NAMALWA (cell line): ENCODE results near the gene AMDHD2.
A peak's percentile ranks its signal among the peaks of the same experiment; 100 is the strongest.
"Not testable (repeated sequence)": the region's sequence is repeated elsewhere in the genome, so short reads cannot be mapped to it uniquely, and the experiment has no call there.

Source experiments
- DNase-seq: peaks from one replicate; pipeline ENCODE4 v3.0.0-alpha.2; 2015; ENCODE audit warnings: low spot score

The AMDHD2 gene, protein sequence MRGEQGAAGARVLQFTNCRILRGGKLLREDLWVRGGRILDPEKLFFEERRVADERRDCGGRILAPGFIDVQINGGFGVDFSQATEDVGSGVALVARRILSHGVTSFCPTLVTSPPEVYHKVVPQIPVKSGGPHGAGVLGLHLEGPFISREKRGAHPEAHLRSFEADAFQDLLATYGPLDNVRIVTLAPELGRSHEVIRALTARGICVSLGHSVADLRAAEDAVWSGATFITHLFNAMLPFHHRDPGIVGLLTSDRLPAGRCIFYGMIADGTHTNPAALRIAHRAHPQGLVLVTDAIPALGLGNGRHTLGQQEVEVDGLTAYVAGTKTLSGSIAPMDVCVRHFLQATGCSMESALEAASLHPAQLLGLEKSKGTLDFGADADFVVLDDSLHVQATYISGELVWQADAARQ

DNA sequence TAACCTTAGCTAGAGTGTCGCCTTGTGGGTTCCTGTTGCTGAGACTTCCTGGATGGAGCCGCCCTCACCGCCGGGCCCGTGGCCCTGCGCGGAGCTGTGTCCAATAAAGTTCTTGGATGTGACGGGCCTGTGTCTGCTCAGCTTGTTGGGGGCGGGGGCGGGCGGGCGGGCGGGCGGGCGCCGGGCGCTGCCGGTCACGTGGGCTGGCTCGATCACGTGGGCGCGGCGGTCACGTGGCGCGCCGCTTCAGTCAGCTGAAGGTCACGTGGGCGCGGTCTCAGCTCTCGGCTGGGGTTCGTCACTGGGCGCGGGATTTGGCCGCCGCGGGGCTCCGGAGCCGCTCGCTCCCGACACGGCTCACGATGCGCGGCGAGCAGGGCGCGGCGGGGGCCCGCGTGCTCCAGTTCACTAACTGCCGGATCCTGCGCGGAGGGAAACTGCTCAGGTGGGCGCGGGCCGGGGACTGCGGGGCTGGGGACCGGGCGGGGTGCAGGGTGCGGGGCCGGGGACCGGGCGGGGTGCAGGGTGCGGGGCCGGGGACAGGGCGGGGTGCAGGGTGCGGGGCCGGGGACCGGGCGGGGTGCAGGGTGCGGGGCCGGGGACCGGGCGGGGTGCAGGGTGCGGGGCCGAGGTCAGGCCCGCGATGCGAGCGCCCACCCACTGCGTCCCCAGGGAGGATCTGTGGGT is at the start of gene AMDHD2:
Gene AMDHD2 (plus strand): TSS at position 275 of the 687 bp plus-strand sequence. CDS start 88 bp downstream, at position 363.
- peak; percentile 87 for DNase-seq

DNA sequence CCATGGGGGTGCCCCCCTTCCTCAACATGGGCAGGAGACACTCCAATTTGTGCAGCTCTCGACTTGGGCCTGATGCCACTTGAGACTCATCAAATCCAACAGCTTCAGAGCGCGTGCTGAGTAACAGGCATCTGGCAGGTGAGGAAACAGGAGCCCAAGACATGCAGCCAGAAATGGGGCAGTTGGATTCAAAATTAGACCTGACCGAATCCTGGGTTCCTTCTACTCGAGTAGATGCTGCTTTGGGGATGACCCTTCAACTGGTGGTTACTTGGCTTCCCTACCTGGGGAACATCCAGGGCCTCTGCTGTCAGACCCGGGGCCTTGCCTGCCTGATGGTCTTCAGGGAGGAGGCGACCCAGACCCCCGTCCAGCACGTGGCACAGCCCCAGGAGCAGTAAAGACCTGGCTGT is 49.6 kb upstream of the AMDHD2 start:
- peak; percentile 78 for DNase-seq

DNA sequence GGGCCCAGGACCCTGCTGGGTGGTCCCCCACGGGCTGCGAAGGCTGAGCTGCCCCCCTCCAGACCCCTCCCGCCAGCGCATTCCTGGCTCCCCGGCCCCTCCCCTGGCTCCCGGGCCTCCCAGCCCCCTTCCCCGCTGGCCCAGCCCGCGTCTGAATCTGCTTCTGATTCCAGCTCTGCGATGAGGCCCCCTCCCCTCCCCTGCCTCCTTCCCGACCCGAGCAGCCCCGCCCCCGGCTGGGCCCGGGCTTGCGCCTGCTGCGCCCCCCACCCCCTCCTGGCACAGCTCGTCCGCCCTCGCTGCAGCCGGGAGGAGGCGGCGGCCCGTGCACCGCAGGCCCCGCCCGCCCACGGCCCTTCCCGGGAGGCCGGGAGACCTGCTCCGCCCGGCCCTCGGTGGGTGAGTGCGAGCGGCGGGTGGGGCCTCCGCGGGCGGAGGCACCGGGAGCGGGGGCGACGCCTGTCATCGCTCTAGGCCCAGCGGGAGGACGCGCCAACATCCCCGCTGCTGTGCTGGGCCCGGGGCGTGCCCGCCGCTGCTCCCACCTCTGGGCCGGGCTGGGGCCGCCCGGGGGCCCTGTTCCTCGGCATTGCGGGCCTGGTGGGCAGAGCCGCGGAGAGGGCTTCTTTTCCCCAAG is 49.0 kb upstream of the AMDHD2 start, which contains the start of gene NTN3:
Gene NTN3 (plus strand): TSS at position 282 of the 637 bp plus-strand sequence. CDS start 405 bp downstream, outside the sequence.
- peak; percentile 46 for DNase-seq

DNA sequence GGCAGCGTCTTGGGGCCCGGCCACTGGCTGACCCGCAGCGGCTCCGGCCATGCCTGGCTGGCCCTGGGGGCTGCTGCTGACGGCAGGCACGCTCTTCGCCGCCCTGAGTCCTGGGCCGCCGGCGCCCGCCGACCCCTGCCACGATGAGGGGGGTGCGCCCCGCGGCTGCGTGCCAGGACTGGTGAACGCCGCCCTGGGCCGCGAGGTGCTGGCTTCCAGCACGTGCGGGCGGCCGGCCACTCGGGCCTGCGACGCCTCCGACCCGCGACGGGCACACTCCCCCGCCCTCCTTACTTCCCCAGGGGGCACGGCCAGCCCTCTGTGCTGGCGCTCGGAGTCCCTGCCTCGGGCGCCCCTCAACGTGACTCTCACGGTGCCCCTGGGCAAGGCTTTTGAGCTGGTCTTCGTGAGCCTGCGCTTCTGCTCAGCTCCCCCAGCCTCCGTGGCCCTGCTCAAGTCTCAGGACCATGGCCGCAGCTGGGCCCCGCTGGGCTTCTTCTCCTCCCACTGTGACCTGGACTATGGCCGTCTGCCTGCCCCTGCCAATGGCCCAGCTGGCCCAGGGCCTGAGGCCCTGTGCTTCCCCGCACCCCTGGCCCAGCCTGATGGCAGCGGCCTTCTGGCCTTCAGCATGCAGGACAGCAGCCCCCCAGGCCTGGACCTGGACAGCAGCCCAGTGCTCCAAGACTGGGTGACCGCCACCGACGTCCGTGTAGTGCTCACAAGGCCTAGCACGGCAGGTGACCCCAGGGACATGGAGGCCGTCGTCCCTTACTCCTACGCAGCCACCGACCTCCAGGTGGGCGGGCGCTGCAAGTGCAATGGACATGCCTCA is 48.3 kb upstream of the AMDHD2 start:
- peak; percentile 43 for DNase-seq

DNA sequence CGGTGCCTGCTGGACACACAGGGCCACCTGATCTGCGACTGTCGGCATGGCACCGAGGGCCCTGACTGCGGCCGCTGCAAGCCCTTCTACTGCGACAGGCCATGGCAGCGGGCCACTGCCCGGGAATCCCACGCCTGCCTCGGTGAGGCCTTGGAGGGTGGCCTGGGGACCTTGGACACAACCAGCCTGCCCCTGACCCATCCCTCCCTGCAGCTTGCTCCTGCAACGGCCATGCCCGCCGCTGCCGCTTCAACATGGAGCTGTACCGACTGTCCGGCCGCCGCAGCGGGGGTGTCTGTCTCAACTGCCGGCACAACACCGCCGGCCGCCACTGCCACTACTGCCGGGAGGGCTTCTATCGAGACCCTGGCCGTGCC is 47.7 kb upstream of the AMDHD2 start:
- DNase-seq = no peak

DNA sequence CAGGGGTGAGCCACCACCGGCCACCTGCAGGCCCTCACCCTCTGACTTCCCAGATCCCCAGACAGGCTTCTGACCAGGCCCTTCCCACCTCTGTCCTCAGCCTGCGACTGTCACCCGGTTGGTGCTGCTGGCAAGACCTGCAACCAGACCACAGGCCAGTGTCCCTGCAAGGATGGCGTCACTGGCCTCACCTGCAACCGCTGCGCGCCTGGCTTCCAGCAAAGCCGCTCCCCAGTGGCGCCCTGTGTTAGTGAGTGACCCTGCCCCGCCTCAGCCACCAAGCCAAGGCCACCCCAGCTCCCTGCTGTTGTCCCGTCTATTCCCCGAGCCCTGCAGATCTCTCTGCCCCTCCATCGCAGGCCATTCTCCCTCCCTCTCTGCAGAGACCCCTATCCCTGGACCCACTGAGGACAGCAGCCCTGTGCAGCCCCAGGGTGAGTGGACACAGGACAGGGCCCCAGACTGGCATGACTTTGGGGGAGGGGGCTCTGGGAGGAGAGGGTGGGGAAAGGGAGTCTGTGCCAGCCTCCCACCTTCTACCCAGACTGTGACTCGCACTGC is 47.2 kb upstream of the AMDHD2 start:
- no peak for DNase-seq

DNA sequence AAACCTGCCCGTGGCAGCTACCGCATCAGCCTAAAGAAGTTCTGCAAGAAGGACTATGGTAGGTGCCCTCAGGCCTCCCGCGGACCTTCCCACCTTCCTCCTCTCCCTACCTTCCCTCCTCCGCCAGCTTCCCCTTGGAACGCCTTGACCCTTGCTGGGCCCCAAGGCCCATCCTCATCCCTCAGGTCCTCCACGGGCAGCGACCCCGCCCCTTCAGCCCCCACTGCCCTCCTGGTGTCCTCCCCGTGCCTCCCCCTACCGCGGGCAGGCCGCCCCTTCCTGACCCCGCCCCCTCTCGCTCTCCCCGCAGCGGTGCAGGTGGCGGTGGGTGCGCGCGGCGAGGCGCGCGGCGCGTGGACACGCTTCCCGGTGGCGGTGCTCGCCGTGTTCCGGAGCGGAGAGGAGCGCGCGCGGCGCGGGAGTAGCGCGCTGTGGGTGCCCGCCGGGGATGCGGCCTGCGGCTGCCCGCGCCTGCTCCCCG is 46.7 kb upstream of the AMDHD2 start:
- peak; percentile 55 for DNase-seq

DNA sequence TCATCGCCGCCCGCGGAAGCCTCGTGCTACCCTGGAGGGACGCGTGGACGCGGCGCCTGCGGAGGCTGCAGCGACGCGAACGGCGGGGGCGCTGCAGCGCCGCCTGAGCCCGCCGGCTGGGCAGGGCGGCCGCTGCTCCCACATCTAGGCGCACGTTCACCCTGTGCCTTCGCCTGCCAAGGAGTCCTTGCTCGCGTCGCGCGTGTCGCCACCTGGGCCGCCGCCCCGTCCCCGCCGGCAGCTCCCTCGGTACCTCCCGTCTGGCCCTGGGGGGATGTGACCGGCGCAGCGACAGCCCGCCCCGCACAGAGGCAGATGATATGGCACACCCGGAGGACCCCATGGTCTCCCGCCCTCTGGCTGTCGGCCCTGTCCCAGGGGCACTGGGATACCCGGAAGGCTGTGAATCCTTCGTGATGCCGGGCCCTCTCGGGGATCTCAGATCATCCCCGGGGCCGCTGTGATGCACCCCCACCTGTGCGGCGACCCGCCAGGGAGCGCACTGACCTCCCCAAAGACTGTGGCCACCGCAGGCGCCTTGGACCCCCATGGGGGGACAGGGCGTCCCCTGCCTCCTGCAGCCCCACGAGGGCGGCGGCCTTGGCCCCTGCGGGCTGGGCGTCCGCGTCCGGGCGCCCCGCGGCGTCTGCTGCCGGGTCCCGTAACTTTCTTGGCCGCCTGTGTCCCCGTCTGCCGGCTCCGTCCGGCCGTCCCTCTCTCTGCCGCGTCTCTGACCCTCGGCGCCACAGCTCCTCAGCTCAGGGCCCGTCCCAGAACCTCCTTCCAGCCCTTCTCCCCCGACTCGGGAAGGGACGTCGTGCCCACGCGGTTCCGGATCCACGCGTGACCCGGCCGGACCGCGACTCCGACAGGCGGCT is 45.9 kb upstream of the AMDHD2 start:
- peak; percentile 70 for DNase-seq

DNA sequence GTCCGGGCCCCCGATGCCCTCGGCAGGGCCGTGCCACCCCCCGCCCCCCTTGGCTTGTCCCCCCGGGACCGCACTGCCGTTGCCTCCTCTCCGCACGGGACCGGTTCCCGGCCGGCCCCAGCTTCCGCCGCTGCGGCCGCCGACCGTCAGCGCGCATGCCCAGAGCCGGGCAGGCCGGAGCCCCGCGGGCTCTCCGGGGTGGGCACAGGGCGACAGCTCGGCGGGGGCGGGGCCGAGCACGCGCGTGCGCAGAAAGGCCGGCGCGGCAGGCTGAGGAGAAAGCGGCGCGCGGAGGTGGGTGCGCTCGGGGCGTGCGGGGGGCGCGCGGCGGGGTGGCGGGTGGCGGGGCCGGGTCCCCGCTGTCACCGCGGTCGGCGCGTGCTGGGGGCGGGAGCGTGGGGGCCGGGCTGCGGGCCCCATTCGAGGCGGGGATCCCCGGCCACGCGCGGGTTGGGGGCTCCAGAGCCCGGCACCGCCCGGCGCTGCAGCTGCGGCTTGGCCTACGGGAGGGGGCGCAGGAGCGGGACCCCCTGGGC is 45.2 kb upstream of the AMDHD2 start, which contains the start of gene TBC1D24:
Gene TBC1D24 (plus strand): TSS at position 251 of the 536 bp plus-strand sequence. CDS start 21,022 bp downstream, outside the sequence.
- DNase-seq = peak; percentile 89

DNA sequence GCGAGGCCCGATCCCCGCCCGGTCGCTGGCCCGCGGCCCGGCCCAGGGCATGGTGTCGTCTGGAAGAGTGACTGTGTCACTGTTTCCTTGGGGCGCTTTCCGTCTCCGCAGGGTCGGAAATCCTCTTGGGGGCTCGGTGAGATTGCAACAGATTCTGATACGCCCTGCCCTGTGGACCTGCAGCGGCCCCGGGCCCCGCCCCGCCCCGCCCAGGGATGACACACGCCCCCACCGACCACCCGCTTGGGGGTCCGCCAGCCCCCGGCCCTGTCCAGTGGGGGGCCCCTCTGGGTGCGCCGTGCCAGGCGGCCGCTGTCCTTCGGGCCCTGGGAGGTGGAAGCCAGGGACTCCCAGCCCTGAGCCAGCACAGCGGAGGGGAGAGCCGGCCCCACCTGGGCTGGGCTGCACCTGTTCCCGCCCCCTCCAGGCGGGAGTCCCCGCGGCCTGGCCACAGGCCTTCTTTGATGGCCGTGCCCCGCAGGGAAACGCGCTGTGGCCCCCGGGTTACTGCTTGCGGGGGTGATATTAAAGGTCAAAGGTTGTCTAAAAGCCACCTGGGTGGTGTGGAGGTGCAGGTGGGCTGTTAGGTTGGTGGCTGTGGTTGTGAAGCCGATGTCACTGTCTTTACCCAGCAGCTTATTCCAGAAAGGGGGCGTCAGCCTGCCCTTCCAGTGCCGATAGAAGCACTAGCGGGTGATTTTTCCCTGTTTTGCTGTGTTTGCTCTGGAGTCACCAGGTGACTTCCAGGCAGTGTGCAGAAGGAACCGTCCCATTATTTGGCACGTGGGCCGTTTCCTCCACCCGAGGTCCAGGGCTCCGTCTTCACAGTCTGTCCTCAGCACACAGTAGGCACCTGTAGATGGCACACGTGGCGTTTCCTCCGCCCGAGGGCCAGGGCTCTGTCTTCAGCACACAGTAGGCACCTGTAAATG is 44.5 kb upstream of the AMDHD2 start:
- peak; percentile 72 for DNase-seq

DNA sequence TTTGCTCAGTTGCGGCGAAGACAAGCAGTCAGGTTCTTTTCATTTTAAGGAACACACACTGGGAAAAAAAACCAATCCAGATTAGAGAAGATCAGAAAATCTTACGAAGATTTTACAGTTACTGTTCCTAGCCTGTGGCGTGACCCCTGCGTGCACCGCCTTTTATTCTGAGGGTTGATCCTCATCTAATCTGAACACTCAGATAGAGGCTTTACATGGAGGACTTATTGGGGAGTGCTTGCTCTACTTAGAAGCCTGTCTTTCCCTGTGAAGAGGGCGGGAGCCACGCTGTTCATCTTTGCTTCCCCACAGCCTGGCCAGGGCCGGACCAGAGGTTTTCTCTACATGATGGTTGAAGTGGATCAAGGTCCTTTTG is 43.8 kb upstream of the AMDHD2 start:
- DNase-seq = no peak

DNA sequence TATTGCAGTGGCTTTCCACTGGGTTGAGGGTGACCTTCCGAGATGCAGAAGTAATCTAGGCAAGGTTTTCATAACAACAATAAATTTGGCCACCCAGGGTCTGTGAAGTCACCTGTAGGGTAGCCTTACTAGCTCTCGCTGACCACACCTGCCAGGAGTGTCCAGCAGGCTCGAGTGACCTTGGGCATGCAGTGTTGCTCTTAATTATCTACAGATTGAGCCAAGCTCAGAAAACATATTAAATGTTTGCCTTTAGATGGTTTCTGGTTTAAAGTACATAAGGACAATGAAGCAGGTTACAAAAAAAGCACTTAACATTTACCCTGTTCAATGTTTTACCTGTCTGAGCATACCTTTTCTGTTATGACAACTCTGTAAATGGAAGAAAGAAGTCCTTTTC is 43.4 kb upstream of the AMDHD2 start:
- DNase-seq = no peak

DNA sequence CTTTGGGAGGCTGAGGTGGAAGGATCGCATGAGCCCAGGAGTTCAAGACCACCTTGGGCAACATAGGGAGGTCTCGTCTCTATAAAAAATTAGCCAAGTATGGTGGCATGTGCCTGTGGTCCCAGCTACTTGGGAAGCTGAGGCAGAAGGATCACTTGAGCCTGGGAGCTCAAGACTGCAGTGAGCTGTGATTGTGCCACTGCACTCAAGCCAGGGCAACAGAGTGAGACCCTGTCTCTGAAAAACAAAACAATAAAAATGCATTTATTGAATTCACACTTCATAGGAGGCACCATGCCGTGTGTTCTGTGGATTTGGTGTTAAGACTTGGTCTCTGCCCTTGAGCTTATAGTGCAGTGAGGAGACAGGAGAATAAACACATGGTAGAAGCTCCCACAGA is 42.8 kb upstream of the AMDHD2 start:
- DNase-seq = no peak

DNA sequence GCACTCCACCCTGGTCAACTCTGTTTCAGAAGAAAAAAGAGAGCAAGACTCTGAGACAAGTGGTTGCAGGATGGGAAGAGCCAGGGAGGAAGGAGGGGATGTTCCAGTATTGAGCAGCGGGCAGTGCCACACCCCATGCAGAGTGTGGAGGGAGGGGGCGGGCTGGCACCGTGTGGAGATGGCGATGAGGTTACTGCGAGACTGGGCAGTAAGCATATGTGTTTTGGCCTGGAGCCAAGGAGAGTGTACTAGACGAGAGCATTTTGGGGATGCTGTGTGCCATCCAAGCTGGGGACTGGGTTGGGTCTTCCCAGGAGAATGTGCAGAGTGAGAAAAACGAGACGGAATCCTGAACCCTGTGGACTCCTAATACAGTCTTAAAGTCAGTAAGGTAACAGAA is 41.9 kb upstream of the AMDHD2 start:
- no peak for DNase-seq

DNA sequence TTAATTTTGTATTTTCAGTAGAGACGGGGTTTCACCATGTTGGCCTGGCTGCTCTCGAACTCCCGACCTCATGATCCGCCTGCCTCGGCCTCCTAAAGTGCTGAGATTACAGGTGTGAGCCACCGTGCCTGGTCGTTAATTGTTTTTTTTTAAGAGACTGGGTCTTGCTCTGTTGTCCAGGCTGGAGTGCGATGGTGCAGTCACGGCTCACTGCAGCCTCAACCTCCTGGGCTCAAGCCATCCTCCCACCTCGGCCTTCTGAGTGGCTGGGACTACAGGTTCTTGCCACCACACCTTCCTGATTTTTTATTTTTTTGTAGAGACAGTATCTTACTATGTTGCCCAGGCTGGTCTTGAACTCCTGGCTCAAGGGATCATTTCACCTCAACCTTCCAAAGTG is 40.2 kb upstream of the AMDHD2 start:
- not testable (repeated sequence) for DNase-seq

DNA sequence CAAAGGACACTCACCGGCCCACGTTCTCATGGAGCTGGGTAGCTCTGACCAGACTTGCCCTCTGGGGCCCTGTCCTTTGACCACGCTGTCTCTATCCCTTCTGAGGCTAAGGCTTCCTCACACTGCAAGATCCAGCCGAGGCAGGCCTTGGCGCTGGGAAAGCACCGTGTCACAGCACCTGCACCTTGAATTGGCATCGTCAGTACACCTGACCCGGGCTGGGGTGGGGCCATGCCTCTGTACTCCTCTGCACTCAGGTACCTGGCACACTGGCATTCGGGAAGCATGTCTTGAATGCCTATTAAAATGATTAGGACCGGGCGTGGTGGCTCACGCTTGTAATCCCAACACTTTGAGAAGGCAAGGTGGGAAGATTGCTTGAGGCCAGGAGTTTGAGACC is 39.2 kb upstream of the AMDHD2 start:
- no peak for DNase-seq

DNA sequence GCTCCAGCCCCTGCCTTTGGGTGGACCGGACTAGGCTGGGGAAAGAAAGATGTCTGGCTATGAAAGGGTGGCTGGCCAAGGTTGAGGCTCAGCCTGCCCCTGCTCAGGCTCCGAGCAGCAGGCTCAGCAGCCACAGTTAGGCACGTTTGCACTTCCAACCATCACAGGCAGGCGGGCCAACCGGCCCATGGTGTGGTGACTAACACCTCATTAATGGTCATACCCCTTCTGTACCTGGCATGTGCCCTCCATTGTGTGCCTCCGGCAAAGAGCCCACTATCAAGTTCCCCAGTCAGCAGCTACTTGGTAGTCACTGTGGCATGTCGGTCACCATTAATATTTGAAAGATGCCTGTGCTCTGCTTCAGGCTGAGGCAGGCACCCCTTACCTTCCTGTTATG is 38.5 kb upstream of the AMDHD2 start:
- DNase-seq = no peak

DNA sequence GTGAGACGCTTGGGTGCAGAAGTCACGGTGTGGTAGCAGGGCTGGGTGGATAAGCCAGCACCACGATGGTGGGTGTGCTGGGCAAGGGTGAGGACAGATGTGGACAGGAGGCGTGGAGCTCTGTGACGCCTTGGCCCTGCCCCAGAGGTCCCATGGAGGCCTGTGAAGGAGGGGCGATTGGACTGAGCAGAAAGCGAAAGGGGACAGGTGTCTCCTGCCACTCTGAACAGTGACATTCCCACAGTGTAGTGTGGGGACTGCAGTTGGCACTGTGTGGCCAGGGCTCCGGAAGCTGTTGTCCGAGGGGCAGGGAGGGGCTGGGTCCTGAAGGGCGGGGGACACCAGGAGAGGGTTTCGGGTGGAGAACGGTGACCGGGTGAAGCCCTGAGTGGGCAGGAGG is 37.9 kb upstream of the AMDHD2 start:
- no peak for DNase-seq
